GM12892 (cell line): ENCODE measurements around the gene SGCD.

Experiments
- DNase-seq: peaks from one replicate; pipeline ENCODE4 v3.0.0; 2011; ENCODE audit not compliant: insufficient read length
- FAIRE-seq: peaks from 2 replicates; lab custom pipeline; 2011; peaks lifted over from hg19 to GRCh38; lab: Jason Lieb, UNC
- POLR2A ChIP-seq: IDR thresholded peaks from 2 replicates; pipeline ENCODE4 v1.6.1; 2011; ENCODE audit warnings: low read depth, low read length, control low read depth
- POLR2AphosphoS5 ChIP-seq: IDR thresholded peaks from 2 replicates; pipeline ENCODE4 v1.6.1; 2011; ENCODE audit warnings: low read depth, low read length, control low read depth
- TAF1 ChIP-seq: IDR thresholded peaks from 2 replicates; pipeline ENCODE4 v1.6.1; 2011; ENCODE audit warnings: low read depth, mild to moderate bottlenecking, control low read depth, low read length, borderline replicate concordance

The SGCD gene

DNA sequence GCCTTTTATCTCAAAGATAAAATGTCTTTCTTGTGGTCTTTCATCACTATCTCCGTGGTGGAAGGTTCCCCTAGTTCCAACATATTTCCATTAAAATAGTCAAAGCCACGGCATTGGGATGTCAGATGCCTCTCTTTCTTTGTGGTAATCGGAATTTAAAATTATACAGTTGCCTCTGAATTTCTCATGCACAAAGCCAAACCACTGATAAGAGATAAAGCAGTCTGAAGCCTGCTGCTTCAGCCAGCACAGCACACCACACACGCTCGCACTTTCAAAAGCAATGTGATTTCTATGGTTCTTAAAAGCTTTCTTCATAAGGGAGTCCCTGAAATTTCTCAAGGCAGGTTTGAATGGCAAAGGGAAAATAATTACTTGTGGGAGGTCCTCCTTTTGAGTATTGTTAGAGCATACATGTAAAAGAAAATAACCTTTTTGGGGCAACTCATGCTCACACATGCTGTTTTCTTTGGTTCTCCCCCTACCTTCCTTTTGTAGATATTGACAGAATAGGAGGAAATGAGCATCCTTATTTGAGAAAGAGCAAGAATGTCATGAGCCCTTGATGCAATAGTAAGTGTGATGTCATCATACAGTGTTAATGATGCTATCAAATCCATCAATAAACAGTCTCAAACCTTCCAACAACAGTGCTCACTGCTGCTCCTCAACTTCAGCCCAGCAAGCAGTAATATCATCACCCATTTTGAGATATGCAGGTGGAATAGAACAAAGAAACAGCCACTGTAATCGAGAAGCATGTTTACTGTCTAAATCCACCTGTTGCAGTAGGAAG lies 437.4 kb downstream of the SGCD start:
- TF ChIP-seq POLR2A (no peak), TAF1 (no peak), POLR2AphosphoS5 (no peak)
- DNase-seq (no peak), FAIRE-seq (no peak)

DNA sequence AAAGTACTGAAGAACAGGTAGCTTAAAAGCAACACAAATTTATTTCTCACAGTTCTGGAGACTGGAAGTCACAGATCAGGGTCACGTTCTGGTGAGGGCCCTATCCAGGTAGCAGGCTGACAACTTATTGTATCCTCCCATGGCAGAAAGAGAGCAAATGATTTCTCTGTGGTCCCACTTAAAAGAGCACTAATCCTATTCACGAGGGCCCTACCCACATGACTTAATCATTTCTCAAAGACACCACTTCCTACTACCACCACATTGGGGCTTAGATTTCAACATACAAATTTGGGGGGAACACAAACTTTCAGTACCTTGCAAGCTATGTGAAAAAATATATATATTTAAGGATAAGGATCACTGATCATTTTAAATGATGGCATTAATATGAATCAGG lies 447.3 kb downstream of the SGCD start:
- DNase-seq (no peak), FAIRE-seq (no peak)
- no peak for TF ChIP-seq TAF1
- TF ChIP-seq POLR2AphosphoS5 = no peak
- TF ChIP-seq POLR2A = no peak

DNA sequence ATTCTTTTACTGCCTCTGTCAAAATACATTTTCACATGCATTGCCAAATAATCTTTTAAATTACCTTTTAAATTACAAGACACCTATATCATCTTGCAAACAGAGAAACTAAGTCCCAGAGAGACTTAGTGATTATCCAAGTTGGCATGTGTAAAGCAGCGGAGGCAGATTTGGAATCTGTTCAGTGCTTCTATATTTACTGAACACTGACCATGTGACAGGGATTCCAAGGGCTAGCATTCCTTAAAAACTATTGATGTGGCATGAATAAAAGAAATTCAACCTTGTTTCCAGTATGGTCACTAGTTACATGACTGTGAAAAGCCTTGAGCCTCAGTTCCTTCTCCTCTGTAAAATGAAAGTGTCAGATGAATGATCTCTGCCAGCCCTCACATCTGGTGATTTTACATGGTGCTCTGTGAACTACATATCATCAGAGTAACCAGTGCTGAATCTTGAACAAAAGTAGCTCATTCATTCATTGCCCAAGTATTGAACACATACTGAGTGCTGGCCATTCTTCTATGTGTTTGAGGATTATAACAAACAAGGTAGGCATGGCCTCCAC lies 451.3 kb downstream of the SGCD start:
- no peak for FAIRE-seq
- TF ChIP-seq POLR2A (no peak), POLR2AphosphoS5 (no peak), TAF1 (no peak)
- DNase-seq = no peak

DNA sequence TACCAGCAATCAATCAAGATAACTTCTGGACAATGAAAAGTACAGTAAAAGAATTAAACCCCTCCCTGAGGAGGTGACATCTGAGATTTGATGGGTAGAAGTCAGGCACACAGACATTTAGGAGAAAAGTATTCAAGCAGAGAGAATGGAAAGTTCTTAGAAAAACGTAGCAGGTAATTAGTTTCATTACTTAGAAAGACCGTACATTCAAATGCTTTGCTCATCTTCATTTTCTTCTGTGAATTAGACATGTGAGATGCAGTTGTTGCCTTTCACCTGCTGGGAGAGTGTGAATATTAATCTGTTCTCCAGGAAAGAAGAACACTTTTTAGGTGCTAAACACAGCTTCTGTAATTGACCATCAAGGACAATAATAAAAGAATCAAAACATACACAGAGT lies 451.8 kb downstream of the SGCD start:
- no peak for FAIRE-seq

DNA sequence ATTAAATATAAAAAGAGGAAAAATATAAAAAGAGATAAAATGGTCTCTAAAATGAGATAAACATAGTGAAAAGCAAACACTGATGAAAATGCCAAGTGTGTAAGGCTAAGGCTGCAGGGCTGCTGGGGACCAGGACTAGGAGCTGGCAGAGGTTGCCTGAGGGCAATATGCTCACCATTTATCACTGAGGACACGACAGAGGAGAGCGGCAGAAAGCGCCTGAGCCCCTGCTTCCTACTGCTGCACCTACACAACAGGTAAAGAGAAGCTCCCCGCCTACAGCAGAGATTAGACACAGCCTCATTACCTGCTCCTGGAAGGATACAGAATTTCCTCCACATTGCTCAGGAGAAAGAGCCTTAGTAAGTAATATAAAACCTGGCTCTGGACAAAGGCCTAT lies 452.5 kb downstream of the SGCD start:
- FAIRE-seq (no peak), DNase-seq (no peak)
- no peak for TF ChIP-seq POLR2A
- no peak for TF ChIP-seq TAF1
- TF ChIP-seq POLR2AphosphoS5 = no peak

More for the DNA sequence above, 451.8 kb downstream of the SGCD start:
- TF ChIP-seq POLR2AphosphoS5 (no peak), POLR2A (no peak), TAF1 (no peak)
- DNase-seq = no peak

DNA sequence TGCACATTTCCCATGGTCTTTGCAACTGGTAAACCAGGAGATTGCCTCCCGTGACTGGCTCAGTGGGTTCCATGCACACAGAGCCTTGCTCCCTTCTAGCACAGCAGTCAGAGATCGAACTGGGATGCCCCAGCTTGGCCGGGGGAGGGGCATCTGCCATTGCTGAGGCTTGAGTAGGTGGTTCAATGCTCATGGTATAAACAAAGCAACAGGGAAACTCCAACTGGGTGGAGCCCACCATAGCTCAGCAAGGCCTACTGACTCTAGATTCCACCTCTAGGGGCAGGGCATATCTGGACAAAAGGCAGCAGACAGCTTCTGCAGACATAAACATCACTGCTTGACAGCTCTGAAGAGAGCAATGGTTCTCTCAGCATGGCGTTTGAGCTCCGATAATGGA lies 456.1 kb downstream of the SGCD start:
- FAIRE-seq = no peak
- no peak for DNase-seq
- no peak for TF ChIP-seq POLR2AphosphoS5
- TF ChIP-seq TAF1 = no peak
- no peak for TF ChIP-seq POLR2A

DNA sequence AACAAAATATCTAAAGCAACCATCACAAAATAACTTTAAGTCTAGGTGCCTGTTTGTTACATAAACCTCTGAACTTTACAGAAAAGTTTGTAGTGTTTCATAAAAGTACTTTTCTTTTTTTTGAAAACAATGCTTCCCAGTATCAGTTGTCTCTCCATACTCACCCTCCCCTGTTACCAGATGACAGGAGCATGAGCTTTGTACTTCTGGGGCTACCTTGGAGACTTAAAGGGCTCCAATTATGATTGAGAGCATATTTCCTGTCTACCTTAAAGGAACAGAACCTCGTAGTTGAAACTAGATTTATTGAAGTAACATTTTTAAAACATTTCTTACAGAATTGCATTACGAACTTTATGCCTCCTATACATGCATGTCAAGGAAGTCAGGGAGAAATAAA lies 467.7 kb downstream of the SGCD start:
- DNase-seq = no peak
- no peak for FAIRE-seq
- TF ChIP-seq TAF1 (no peak), POLR2AphosphoS5 (no peak), POLR2A (no peak)

DNA sequence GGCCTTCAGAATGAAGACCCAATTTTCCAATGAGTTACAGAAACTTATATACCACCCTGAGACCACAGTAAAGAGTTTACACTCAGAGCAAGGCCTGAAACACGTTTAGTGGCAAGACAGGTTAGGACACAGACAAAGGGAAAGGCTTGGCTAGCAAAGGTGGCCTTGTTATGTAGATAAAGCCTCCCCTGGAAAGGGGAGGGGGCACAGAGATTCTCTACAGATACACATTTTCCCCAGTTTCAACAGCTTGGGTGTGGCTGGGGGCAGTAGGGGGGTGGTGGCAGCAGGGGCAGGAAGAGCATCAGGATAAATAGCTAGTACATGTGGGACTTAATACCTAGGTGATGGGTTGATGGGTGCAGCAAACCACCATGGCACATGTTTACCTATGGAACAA lies 471.2 kb downstream of the SGCD start:
- DNase-seq = no peak
- no peak for FAIRE-seq
- TF ChIP-seq TAF1 = no peak
- TF ChIP-seq POLR2A = no peak
- no peak for TF ChIP-seq POLR2AphosphoS5

DNA sequence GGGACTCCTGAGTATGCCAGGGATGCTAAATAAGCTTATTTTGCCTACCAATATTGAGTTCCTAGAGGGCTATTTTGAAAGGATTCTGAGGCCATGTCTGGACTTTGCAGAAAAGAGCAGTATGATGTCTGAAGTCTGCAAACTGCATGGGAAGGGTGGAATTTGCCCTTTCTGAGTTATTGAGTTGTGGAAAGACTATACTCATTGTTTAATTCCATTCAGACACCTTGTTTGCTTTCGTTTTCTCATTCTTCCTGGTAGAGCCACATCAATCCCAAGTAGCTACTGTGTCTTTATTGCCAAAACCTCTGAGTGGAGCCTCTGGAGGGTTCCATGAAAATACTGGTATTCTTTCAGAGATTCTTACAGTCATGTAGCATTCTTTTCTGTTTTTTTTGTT lies 472.2 kb downstream of the SGCD start:
- DNase-seq = no peak
- no peak for TF ChIP-seq POLR2AphosphoS5
- no peak for TF ChIP-seq TAF1
- no peak for TF ChIP-seq POLR2A

DNA sequence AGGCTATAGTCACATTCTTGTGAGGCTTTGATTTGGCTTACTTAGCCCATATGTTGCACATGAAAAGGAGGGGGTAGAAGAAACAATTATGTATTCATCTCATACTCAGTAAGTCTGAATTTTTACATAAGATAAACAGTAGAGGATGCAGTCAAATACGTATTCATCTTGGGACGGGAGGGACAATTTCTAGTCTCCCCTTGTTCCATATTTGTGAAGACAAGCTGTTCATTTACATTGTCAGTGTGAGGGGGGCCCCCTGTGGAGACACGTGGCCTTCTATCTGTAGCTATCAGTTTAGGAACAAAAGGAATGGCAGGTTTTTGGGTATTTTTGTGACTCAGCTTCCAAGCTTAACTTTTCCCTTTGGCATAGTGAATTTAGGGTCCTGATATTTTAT lies 474.0 kb downstream of the SGCD start:
- no peak for FAIRE-seq
- TF ChIP-seq POLR2A = no peak
- TF ChIP-seq POLR2AphosphoS5 = no peak
- no peak for TF ChIP-seq TAF1
- no peak for DNase-seq

More for the DNA sequence above, 472.2 kb downstream of the SGCD start:
- no peak for FAIRE-seq

DNA sequence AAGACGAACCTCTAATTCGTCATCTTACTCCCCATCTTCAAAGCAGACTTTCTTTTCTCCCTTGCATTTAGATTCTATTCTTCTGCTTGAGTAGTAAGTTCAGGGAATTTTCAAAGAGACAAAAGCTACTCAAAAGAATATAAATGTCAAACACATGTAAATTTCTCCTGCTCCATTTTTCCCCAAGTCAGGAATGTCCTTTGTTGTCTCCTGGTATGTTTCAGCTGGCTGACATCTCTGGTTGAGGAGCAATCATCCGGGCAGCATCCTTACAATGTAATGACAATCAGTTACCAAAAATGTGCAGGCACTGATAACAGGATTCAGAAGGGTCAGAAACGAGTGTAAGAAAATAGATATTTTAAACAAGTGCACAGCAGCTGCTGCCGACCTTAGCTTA lies 475.5 kb downstream of the SGCD start:
- TF ChIP-seq POLR2AphosphoS5 = no peak
- TF ChIP-seq POLR2A = no peak
- TF ChIP-seq TAF1 = no peak
- FAIRE-seq = no peak

DNA sequence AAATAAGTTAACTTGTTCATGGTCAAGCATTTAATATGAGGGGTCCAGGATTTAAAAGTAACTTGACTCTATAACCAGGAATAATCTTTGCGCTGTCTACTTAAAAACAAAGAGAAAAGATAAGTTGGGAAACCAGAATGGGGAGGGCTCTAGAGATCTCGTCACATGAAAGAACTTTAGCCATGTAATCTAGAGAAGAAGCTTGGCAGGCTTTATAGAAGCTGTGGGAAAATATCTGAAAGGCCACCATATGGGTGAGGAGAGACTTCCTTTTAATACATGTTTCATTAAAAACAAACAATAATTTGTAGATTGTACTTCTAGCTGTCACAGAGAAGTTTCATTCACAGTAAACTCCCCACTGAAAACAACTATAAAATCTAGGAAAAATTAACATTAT lies 476.4 kb downstream of the SGCD start:
- no peak for TF ChIP-seq POLR2A
- no peak for TF ChIP-seq TAF1
- no peak for TF ChIP-seq POLR2AphosphoS5

More for the DNA sequence above, 475.5 kb downstream of the SGCD start:
- DNase-seq = no peak

More for the DNA sequence above, 476.4 kb downstream of the SGCD start:
- FAIRE-seq (no peak), DNase-seq (no peak)
